ENCODE measurements around the gene PANK2.
"Not testable (repeated sequence)": the region's sequence is repeated elsewhere in the genome, so short reads cannot be mapped to it uniquely, and the experiment has no call there.

PANK2 gene

DNA sequence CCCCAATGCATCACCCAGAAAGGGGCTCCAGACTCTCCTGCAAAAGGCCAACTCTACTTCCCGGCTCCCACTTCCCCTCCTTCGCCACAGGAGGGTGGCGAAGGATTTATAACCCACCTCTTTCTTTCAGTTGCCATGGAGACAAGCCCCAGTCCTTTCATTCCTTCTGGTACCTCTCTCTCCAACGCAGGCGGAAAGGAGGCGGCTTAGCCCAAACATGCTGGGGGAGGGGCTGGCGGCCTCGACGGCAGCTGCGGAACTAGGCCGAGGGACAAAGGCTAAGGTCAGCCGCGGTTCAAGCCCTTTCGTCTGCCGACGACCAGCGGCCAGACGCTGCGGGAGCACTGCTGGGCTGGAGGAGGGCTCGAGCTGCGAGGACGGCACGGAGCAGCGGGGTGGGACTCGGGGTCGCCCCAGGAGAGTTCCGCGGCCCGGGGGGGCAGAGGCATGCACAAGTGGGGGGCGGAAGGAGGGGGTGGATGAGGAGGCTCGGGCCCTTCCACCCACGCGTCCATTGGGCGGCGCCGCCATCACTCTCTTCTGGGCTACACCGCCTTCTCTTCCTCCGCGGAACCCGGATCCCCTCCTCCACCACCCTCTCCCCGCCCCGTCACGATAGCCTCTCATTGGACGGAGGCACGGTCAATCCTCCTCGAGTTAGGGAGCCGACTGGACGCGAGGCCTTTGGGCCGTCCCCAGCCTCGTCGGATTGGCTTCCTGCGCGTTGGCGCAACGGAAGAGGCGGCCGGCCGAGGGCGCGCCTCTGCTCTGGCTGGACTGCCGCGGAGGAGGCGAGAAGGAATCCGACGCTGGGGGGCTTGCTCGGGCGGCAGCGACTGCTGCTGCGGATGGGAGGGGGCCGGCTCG lies at the start of gene PANK2:
TSS of gene PANK2 (plus strand) at position 766 of the 867 bp plus-strand sequence.
- DNase-seq, result peak; percentile 99

DNA sequence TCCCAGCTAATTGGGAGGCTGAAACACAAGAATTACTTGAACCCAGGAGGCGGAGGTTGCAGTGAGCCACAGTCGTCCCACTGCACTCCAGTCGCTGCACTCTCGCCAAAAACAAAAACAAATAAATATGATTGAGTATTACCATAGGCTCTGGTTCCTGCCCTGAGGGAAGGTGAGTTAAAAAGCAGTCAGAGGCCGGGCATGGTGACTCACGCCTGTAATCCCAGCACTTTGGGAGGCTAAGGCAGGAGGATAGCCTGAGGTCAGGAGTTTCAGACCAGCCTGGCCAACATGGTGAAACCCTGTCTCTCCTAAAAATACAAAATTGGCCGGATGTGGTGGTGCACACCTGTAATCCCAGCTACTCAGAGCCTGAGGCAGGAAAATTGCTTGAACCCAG lies 49.0 kb upstream of the PANK2 start:
- not testable (repeated sequence) for DNase-seq

DNA sequence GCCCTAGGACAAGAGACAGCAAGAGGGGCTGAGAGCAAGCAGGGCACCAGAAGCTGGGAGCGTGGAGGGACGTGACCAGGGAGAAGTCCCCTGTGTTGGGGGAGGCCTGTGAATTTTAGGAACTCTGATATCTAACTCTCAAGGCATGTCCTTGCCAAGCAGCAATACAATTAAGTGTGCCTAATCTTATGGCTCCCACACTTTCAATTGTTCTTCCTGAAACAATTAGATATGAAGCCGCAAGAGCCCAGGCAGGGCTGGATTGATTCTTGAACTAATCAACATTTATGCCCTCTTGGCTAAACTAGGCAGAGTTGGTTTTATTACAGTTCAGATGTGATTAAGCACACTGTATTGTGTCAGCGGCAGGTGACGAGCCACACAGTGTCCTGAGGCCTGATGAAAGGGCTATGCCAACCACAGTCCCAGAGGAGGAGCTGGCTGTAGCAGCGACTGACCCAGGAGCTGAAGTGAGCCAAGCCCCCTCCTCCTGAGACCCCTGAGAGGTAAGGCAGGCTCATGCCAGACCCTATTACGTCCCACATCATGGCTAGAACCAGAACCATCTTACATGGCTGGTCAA lies 46.7 kb upstream of the PANK2 start:
- DNase-seq, result no peak

DNA sequence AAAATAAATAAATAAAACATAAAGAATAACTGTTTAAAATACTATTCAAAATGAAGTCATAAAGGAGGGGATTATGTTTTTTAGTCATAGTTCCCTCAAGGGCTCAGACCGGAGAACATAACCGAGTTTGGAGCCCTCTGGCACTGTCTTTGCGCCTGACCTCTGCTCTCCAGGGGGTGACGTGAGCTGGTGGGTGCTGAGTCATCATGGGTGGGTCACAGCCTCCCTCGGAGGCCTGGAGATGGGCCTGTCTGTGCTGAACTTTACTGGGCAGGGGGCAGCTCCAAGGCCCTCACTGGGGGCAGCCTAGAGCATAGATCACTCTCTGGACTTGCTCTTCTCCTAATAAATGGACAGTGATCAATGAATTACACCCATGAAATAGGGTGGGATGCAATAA lies 45.7 kb upstream of the PANK2 start:
- DNase-seq, result no peak

- not testable (repeated sequence) for DNase-seq
Observed at GRCh38 chr20:3843990-3844619, 45.1 kb upstream of the PANK2 start.

- no peak for DNase-seq
Observed at GRCh38 chr20:3846378-3846739, 42.8 kb upstream of the PANK2 start.

- DNase-seq, result peak; percentile 83
Observed at GRCh38 chr20:3846740-3847428, 42.3 kb upstream of the PANK2 start, which contains the start of gene MAVS. Gene MAVS (plus strand): TSS chr20:3846834. CDS start chr20:3854625, 7,791 bp downstream.

DNA sequence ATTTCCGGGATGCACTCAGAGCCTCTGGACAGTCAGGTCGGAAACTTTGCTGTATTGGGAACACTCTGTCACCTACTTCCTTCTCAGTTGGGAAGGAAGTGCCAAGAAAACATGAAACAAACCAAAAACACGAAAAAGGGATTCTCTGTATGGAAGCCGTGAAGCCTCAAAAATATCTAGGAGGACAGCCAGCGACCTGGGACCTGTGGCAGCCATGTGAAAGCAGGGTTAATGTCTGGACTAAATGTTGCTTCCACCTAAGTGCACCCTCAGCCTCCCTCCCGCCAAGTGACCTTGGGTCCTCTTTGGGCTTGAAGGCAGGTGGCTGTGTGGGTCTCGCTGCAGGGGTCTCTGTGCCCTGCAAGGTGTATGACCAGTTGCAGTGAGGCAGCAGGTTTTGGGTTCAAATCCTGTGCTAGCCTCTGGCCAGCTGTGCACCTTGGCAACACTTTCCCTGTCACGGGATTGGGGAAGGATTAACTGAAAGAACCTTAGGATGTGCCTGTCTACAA lies 41.7 kb upstream of the PANK2 start:
- no peak for DNase-seq

GRCh38 chr20:3848565-3848964 lies 40.6 kb upstream of the PANK2 start:
- no peak for DNase-seq

DNA sequence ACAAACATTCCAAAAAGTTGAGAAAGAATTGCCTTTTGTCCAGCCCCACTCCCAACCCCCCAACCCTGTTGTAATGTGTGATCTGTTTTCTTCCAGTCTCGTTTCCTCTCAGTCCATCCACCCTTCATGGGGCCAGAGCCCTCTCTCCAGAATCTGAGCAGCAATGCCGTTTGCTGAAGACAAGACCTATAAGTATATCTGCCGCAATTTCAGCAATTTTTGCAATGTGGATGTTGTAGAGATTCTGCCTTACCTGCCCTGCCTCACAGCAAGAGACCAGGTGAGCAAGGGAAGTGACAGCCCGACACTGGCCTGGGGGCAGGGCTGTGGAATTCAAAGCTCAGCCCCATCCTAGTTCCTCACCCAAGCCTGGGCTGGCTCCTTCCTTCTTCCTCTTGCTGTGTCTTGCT lies 34.7 kb upstream of the PANK2 start:
- DNase-seq, result no peak

DNA sequence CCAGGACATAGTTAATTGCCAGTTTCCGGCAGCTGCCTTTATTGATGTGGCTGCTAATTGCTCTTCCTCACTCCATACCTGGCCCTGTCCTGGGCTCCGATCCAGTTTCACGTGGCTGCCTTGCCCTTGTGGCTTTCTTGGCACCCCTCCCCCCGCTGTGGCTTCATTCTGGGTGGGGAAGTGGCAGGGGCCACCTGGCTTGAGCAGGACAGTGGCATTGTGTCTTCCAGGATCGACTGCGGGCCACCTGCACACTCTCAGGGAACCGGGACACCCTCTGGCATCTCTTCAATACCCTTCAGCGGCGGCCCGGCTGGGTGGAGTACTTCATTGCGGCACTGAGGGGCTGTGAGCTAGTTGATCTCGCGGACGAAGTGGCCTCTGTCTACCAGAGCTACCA lies 31.8 kb upstream of the PANK2 start:
- no peak for DNase-seq

DNA sequence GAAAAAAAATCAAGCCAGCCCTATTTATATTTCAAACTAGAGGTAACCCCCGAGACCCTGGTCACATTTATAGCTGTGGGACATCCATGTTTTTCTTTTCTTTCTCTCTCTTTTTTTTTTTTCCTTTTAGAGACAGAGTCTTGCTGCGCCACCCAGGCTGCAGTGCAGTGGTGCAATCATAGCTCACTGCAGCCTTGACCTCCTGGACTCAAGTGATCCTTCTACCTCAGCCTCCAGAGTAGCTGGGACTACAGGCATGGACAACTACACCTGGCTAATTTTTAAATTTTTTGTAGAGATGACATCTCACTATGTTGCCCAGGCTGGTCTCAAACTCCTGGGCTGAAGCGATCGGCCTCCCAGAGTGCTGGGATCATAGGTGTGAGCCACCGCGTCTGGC lies 30.5 kb upstream of the PANK2 start:
- no peak for DNase-seq

DNA sequence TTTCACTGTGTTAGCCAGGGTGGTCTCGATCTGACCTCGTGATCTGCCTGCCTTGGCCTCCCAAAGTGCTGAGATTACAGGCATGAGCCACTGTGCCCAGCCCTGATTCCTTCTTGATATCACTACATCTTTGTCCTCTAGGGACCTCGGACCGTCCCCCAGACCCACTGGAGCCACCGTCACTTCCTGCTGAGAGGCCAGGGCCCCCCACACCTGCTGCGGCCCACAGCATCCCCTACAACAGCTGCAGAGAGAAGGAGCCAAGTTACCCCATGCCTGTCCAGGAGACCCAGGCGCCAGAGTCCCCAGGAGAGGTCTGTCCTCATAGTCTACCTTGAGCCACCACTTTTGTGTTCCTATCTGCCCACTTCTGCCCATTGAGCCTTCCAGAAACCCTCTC lies 28.0 kb upstream of the PANK2 start:
- DNase-seq, result no peak

DNA sequence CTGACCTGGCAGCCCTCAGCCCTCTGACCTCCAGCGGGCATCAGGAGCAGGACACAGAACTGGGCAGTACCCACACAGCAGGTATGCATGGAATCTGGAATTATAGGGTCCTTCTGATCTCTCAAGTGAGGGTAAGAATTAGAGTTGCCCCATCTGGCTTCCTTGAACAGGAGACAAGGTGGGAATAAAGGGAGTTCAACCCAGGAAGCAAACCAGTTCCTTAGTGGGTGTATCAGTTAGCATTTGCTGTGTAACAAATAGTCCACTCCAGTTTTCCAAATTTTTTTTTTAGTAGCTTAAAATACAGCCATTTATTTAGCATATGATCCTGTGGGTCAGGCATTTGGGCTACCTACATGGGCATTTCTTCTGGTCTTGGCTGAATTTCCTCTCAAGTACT lies 26.9 kb upstream of the PANK2 start:
- no peak for DNase-seq

DNA sequence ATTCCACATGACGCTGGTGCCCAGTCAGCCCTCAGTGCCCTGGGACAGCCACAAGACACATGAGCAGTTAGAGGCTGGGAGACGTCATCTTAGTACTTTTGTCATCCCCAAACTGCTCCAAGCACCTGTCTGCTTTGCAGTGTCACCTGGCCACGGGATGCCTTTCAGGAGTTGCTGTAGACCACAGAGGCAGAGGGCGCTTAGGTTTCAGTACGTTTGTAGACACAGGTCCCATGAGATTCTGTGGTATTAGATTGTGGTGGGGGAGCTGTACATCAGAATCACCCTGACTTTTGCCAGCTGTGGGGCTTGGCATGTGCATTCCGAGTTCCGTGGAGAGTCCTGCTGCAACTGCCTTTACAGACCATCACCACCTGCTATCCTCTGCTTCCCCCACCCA lies 25.9 kb upstream of the PANK2 start:
- DNase-seq, result no peak

DNA sequence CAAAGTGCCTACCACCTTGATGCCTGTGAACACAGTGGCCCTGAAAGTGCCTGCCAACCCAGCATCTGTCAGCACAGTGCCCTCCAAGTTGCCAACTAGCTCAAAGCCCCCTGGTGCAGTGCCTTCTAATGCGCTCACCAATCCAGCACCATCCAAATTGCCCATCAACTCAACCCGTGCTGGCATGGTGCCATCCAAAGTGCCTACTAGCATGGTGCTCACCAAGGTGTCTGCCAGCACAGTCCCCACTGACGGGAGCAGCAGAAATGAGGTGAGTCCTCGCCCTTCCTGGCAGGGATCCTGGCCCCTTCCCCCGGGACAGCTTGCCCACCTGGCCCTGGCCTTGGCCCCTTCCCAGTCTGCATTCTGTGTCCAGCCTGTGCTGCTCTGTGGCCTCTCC lies 24.7 kb upstream of the PANK2 start:
- no peak for DNase-seq

- DNase-seq, result no peak
Observed at GRCh38 chr20:3865152-3865886, 23.9 kb upstream of the PANK2 start.

- DNase-seq, result no peak
Observed at GRCh38 chr20:3865887-3866407, 23.2 kb upstream of the PANK2 start.

- DNase-seq, result no peak
Observed at GRCh38 chr20:3866464-3866863, 22.7 kb upstream of the PANK2 start.

DNA sequence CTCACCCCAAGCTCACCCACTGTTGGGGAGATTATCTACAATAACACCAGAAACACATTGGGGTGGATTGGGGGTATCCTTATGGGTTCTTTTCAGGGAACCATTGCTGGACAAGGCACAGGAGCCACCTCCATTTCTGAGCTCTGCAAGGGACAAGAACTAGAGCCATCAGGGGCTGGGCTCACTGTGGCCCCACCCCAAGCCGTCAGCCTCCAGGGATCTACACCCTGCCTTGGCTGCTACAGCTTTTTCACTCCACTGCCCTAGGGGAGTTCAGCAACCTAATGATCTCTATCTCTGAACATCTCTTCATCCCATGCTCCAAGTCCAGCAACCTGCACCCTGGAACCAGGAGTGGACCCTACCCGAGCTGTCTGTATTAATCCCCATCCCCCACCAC lies 21.4 kb upstream of the PANK2 start:
- no peak for DNase-seq

DNA sequence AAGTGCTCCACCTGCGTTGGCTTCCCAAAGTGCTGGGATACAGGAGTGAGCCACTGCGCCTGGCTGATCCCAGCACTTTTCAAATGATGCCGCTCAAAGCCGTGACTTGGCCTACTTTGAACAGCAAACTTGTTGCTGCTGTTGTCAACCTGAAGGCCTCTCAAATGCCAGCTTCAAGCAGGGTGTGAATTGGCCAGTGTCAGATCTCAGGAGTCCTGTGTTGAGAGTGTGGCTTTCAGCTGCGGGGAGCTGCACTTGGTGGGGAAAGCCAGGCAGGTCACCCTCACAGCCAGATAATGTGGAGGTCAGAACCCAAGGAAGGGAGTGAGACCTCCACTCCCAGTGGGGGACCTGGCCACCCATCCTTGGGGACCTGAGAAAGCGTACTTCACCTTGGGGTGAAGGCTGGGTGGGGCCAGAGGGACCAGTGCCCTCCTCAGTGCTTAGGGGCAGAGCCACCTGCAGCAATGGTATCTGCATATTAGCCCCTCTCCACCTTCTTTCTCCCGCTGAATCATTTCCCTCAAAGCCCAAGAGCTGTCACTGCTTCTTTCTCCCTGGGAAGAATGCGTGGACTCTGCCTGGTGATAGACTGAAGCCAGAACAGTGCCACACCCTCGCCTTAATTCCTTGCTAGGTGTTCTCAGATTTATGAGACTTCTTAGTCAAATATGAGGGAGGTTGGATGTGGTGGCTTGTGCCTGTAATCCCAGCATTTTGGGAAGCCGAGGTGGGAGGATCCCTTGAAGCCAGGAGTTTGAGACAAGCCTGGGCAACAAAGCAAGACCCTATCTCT lies 19.1 kb upstream of the PANK2 start:
- DNase-seq, result no peak

Measured in activated gamma-delta T cell treated with Interleukin-2 at 50 U/mL for 16 hours (primary cell).